Measurements from ENCODE around the gene FKBP3. TPM values are rescaled to one million over a fixed set of nuclear protein-coding genes. Genes with fewer than 3 reads are reported as not detected.

Gene FKBP3
- total RNA-seq, 4 donors from 2014 or later = 3.7 to 47.8 (median 27.7) TPM

- no peak overlapping the region for H3K27ac ChIP-seq
- in situ Hi-C loops (cut with MboI; ENCODE audit: low pct_ligation_motif_present in 1 of 4, low pct_unique_long_range_greater_than_20kb in 1 of 4, low sequenced_read_pairs in 3 of 4) (no loop called here), intact Hi-C loops (cut with DNase I; ENCODE audit: low total_unique reads) (no loop called here)
- 84 to 89% methylated on average over 6 of the region's 6 CpGs for WGBS, 2 donors (ENCODE audit: low coverage in 1 of 2)
- H3K4me3 ChIP-seq = no peak overlapping the region
- TF ChIP-seq POLR2A (IDR thresholded peaks at IDR 0.05) (no peak), POLR2AphosphoS5 (IDR thresholded peaks at IDR 0.05) (no peak), EP300 (IDR thresholded peaks at IDR 0.05; ENCODE audit: low read depth) (no peak), CTCF (IDR thresholded peaks at IDR 0.05) (no peak)
- no peaks in the 10 kb centered on the region for H3K9me3 ChIP-seq
- peaks cover 0 to 85% (median 30%) of the 10 kb centered on the region in 4 donors for H3K36me3 ChIP-seq
- no peaks in the 10 kb centered on the region for H3K4me1 ChIP-seq
- H3K27me3 ChIP-seq = no peaks in the 10 kb centered on the region
- DNase-seq = no peak
Measured at GRCh38 chr14:45118594-45118993, 15.7 kb downstream of the FKBP3 start.

- in situ Hi-C loops (cut with MboI; ENCODE audit: low pct_ligation_motif_present in 1 of 4, low pct_unique_long_range_greater_than_20kb in 1 of 4, low sequenced_read_pairs in 3 of 4) = no loop called here
- H3K9me3 ChIP-seq = no peaks in the 10 kb centered on the region
- peaks cover 0 to 67% (median 31%) of the 10 kb centered on the region in 4 donors for H3K36me3 ChIP-seq
- H3K27ac ChIP-seq = no peak overlapping the region
- intact Hi-C loops (cut with DNase I; ENCODE audit: low total_unique reads) = no loop called here
- H3K27me3 ChIP-seq = no peaks in the 10 kb centered on the region
- TF ChIP-seq POLR2A (IDR thresholded peaks at IDR 0.05) = no peak
- no peak for TF ChIP-seq CTCF (IDR thresholded peaks at IDR 0.05)
- WGBS, 2 donors (ENCODE audit: low coverage in 1 of 2) = 74% methylated on average over 3 of the region's 3 CpGs
- no peak overlapping the region for H3K4me3 ChIP-seq
- H3K4me1 ChIP-seq = no peaks in the 10 kb centered on the region
- DNase-seq = no peak
Measured at GRCh38 chr14:45114327-45114726, 20.0 kb downstream of the FKBP3 start.

GRCh38 chr14:45112896-45113781 is 21.1 kb downstream of the FKBP3 start:
- TF ChIP-seq POLR2AphosphoS5 (IDR thresholded peaks at IDR 0.05) (no peak), EP300 (IDR thresholded peaks at IDR 0.05; ENCODE audit: low read depth) (no peak), CTCF (IDR thresholded peaks at IDR 0.05) (no peak), POLR2A (IDR thresholded peaks at IDR 0.05) (no peak)
- Histone ChIP-seq H3K4me3 (no peak overlapping the region), H3K36me3 (peaks cover 0 to 69% (median 31%) of the 10 kb centered on the region in 4 donors), H3K27me3 (no peaks in the 10 kb centered on the region), H3K4me1 (no peaks in the 10 kb centered on the region), H3K27ac (no peak overlapping the region), H3K9me3 (no peaks in the 10 kb centered on the region)
- intact Hi-C loops (cut with DNase I; ENCODE audit: low total_unique reads) = no loop called here
- no peak for DNase-seq
- WGBS, 2 donors (ENCODE audit: low coverage in 1 of 2) = 77 to 81% methylated on average over 6 of the region's 6 CpGs
- in situ Hi-C loops (cut with MboI; ENCODE audit: low pct_ligation_motif_present in 1 of 4, low pct_unique_long_range_greater_than_20kb in 1 of 4, low sequenced_read_pairs in 3 of 4) = no loop called here

GRCh38 chr14:45104561-45104960 is 29.7 kb downstream of the FKBP3 start:
- no peaks in the 10 kb centered on the region for H3K9me3 ChIP-seq
- intact Hi-C loops (cut with DNase I; ENCODE audit: low total_unique reads) = no loop called here
- no peak for DNase-seq
- in situ Hi-C loops (cut with MboI; ENCODE audit: low pct_ligation_motif_present in 1 of 4, low pct_unique_long_range_greater_than_20kb in 1 of 4, low sequenced_read_pairs in 3 of 4) = no loop called here
- TF ChIP-seq CTCF (IDR thresholded peaks at IDR 0.05) (no peak), POLR2AphosphoS5 (IDR thresholded peaks at IDR 0.05) (no peak), EP300 (IDR thresholded peaks at IDR 0.05; ENCODE audit: low read depth) (no peak), POLR2A (IDR thresholded peaks at IDR 0.05) (no peak)
- no peaks in the 10 kb centered on the region for H3K27me3 ChIP-seq
- no peak overlapping the region for H3K4me3 ChIP-seq
- peak overlapping the region in 1 of 4 donors; percentile 16 for H3K27ac ChIP-seq
- WGBS, 2 donors (ENCODE audit: low coverage in 1 of 2) = 86 to 90% methylated on average over 1 of the region's 1 CpG
- peaks cover 0 to 70% (median 16%) of the 10 kb centered on the region in 4 donors for H3K36me3 ChIP-seq
- peaks cover 0 to 13% (median 6%) of the 10 kb centered on the region in 4 donors for H3K4me1 ChIP-seq
